SK-N-MC (cell line): ENCODE measurements around the gene CSNK2B.

ENCODE experiments used
- EZH2 ChIP-seq: fragments of 200-600 bp; sonication (generic); IDR thresholded peaks from one replicate; pipeline ENCODE4 v1.6.1; 2017; ENCODE audit warnings: antibody characterized with exemption
- FOXP2 ChIP-seq: optimal IDR thresholded peaks from 2 replicates; pipeline ENCODE3; 2011; ENCODE audit warnings: mild to moderate bottlenecking, moderate library complexity; ENCODE audit not compliant: insufficient read depth; ENCODE audit errors: extremely low read length, control extremely low read depth
- POLR2AphosphoS5 ChIP-seq: IDR thresholded peaks from 2 replicates; pipeline ENCODE4 v1.6.1; 2012; ENCODE audit warnings: mild to moderate bottlenecking, low read depth, low read length, borderline replicate concordance

DNA sequence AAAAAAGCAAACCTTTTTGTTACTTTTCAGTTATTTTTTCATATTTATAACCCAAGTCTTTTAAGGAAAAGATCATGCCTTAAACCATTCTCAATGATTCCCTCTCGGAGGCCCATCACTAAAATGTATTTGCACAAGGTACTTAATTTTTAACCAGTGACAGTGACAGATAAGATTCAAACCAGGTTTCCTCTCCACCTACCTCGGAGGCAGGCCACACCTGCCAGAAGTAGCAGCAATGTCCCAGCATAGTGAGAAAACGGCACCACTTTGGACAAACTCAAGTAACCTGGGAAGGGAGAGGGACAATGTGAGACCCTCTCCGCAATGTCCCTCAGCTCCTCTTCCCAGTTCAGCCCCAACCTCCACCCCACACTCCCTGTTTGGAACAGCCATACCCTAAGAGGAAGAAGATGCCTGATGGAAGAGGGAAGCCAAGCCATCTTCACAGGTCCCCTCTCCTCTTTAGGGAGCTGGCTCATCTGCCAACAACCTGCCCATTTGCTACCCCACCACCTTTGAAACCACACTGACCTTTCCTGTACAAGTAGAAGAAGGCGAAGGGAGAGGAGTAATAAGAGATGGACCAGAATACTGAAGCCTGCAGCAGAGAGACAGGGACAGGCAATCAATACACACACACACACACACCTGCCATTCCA, 35.0 kb downstream of the CSNK2B start:
- TF ChIP-seq POLR2AphosphoS5 (no peak), EZH2 (no peak), FOXP2 (no peak)
